Measurements from ENCODE around the gene FLNC. TPM values are rescaled to one million over a fixed set of nuclear protein-coding genes. Genes with fewer than 3 reads are reported as not detected.

FLNC gene
- total RNA-seq, 1 experiment from 2014 or later: 93.1 TPM

GRCh38 chr7:128796327-128796726 lies 33.9 kb upstream of the FLNC start:
- Histone ChIP-seq H3K9me3 (no peaks in the 10 kb centered on the region), H3K27me3 (no peaks in the 10 kb centered on the region), H3K4me3 (no peak overlapping the region), H3K36me3 (no peaks in the 10 kb centered on the region)
- peak; percentile 60 for DNase-seq

- DNase-seq: no peak
- H3K36me3 ChIP-seq: no peaks in the 10 kb centered on the region
- no peaks in the 10 kb centered on the region for H3K27me3 ChIP-seq
- no peak overlapping the region for H3K4me3 ChIP-seq
- H3K9me3 ChIP-seq: no peaks in the 10 kb centered on the region
These were observed 30.8 kb upstream of the FLNC start for GRCh38 chr7:128799451-128799850.

GRCh38 chr7:128800567-128800966 lies 29.6 kb upstream of the FLNC start:
- Histone ChIP-seq H3K4me3 (no peak overlapping the region), H3K9me3 (no peaks in the 10 kb centered on the region), H3K27me3 (no peaks in the 10 kb centered on the region), H3K36me3 (no peaks in the 10 kb centered on the region)
- no peak for DNase-seq

GRCh38 chr7:128801003-128801402 lies 29.2 kb upstream of the FLNC start:
- Histone ChIP-seq H3K27me3 (no peaks in the 10 kb centered on the region), H3K4me3 (no peak overlapping the region), H3K36me3 (no peaks in the 10 kb centered on the region), H3K9me3 (no peaks in the 10 kb centered on the region)
- DNase-seq: no peak

- Histone ChIP-seq H3K36me3 (no peaks in the 10 kb centered on the region), H3K27me3 (no peaks in the 10 kb centered on the region), H3K4me3 (no peak overlapping the region), H3K9me3 (no peaks in the 10 kb centered on the region)
- no peak for DNase-seq
These were observed 28.4 kb upstream of the FLNC start for GRCh38 chr7:128801667-128802418.

- no peaks in the 10 kb centered on the region for H3K9me3 ChIP-seq
- DNase-seq: no peak
- no peak overlapping the region for H3K4me3 ChIP-seq
- no peaks in the 10 kb centered on the region for H3K27me3 ChIP-seq
- no peaks in the 10 kb centered on the region for H3K36me3 ChIP-seq
These were observed 25.7 kb upstream of the FLNC start for GRCh38 chr7:128804484-128804883.

- Histone ChIP-seq H3K36me3 (no peaks in the 10 kb centered on the region), H3K4me3 (no peak overlapping the region), H3K9me3 (no peaks in the 10 kb centered on the region), H3K27me3 (no peaks in the 10 kb centered on the region)
- no peak for DNase-seq
These were observed 25.0 kb upstream of the FLNC start for GRCh38 chr7:128805225-128805624.

GRCh38 chr7:128807191-128807590 lies 23.0 kb upstream of the FLNC start:
- no peak for DNase-seq
- Histone ChIP-seq H3K4me3 (no peak overlapping the region), H3K9me3 (no peaks in the 10 kb centered on the region), H3K36me3 (no peaks in the 10 kb centered on the region), H3K27me3 (no peaks in the 10 kb centered on the region)

GRCh38 chr7:128809363-128809762 lies 20.8 kb upstream of the FLNC start:
- H3K36me3 ChIP-seq: no peaks in the 10 kb centered on the region
- DNase-seq: no peak
- H3K9me3 ChIP-seq: no peaks in the 10 kb centered on the region
- no peak overlapping the region for H3K4me3 ChIP-seq
- H3K27me3 ChIP-seq: no peaks in the 10 kb centered on the region

GRCh38 chr7:128810473-128810872 lies 19.7 kb upstream of the FLNC start:
- DNase-seq: no peak
- no peaks in the 10 kb centered on the region for H3K27me3 ChIP-seq
- H3K36me3 ChIP-seq: no peaks in the 10 kb centered on the region
- H3K9me3 ChIP-seq: no peaks in the 10 kb centered on the region
- no peak overlapping the region for H3K4me3 ChIP-seq

GRCh38 chr7:128810997-128811396 lies 19.2 kb upstream of the FLNC start:
- Histone ChIP-seq H3K36me3 (no peaks in the 10 kb centered on the region), H3K4me3 (no peak overlapping the region)
- no peak for DNase-seq

GRCh38 chr7:128811631-128812430 lies 18.4 kb upstream of the FLNC start:
- Histone ChIP-seq H3K4me3 (no peak overlapping the region), H3K9me3 (no peaks in the 10 kb centered on the region), H3K27me3 (no peaks in the 10 kb centered on the region), H3K36me3 (no peaks in the 10 kb centered on the region)
- DNase-seq: no peak

More at GRCh38 chr7:128810997-128811396, 19.2 kb upstream of the FLNC start:
- H3K9me3 ChIP-seq: no peaks in the 10 kb centered on the region
- H3K27me3 ChIP-seq: no peaks in the 10 kb centered on the region

GRCh38 chr7:128812514-128813168 lies 17.6 kb upstream of the FLNC start:
- H3K9me3 ChIP-seq: no peaks in the 10 kb centered on the region
- no peak overlapping the region for H3K4me3 ChIP-seq
- no peaks in the 10 kb centered on the region for H3K36me3 ChIP-seq
- no peak for DNase-seq
- no peaks in the 10 kb centered on the region for H3K27me3 ChIP-seq

GRCh38 chr7:128814499-128814898 lies 15.7 kb upstream of the FLNC start:
- Histone ChIP-seq H3K36me3 (no peaks in the 10 kb centered on the region), H3K27me3 (no peaks in the 10 kb centered on the region), H3K4me3 (no peak overlapping the region), H3K9me3 (no peaks in the 10 kb centered on the region)
- DNase-seq: no peak

GRCh38 chr7:128815289-128815942 lies 14.8 kb upstream of the FLNC start:
- DNase-seq: no peak
- Histone ChIP-seq H3K27me3 (no peaks in the 10 kb centered on the region), H3K9me3 (no peaks in the 10 kb centered on the region), H3K36me3 (no peaks in the 10 kb centered on the region), H3K4me3 (no peak overlapping the region)

GRCh38 chr7:128818694-128819093 lies 11.5 kb upstream of the FLNC start:
- no peaks in the 10 kb centered on the region for H3K9me3 ChIP-seq
- no peak overlapping the region for H3K4me3 ChIP-seq
- no peaks in the 10 kb centered on the region for H3K27me3 ChIP-seq
- DNase-seq: no peak
- H3K36me3 ChIP-seq: no peaks in the 10 kb centered on the region

- H3K36me3 ChIP-seq: no peaks in the 10 kb centered on the region
- H3K4me3 ChIP-seq: no peak overlapping the region
- no peak for DNase-seq
- H3K27me3 ChIP-seq: no peaks in the 10 kb centered on the region
- no peaks in the 10 kb centered on the region for H3K9me3 ChIP-seq
These were observed 8.5 kb upstream of the FLNC start for GRCh38 chr7:128821724-128822123.
